ENCODE data around the gene CORO2A. TPM values are rescaled to one million over a fixed set of nuclear protein-coding genes. Genes with fewer than 3 reads are reported as not detected.

The CORO2A gene
- total RNA-seq, 2 donors from 2014 or later: 31.2 to 45.3 TPM

DNA sequence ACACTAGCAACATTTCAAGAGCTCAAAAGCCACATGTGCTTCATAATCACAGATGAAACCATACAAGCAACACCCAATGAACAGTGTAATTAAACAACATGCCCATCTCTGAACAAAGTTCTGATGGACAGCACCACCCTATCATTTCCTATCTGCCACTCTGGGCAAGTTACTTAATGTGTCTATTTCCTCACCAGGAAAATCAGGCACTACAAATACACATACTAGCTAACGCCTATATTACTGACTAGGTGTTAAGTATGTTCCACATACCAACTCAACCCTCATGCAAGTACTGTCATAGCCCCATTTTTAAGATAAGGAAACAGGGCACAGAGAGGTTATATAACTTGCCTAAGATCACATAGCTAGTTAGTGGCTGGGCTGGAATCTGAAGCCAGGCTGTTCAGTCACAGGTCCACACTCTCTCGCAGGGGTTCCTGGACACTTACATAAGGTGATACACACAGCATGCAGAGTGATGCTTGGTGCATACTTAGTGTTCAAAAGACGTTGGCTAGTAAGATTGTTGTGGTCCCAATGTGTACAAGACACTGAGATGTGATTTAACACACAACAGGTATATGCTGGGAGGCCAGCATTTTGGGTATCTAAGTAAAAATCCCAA, 24.2 kb downstream of the CORO2A start:
- Histone ChIP-seq H3K36me3 (no peaks in the 10 kb centered on the region), H3K27me3 (replicated peaks; ENCODE audit: insufficient read depth) (no peaks in the 10 kb centered on the region), H3K9me3 (no peaks in the 10 kb centered on the region), H3K4me1 (replicated peaks) (peaks cover 17% of the 10 kb centered on the region), H3K4me3 (no peak overlapping the region), H3K27ac (no peak overlapping the region)
- TF ChIP-seq POLR2AphosphoS5 (IDR thresholded peaks at IDR 0.05) (no peak), POLR2A (IDR thresholded peaks at IDR 0.05) (no peak)
- TF ChIP-seq, protein P1, sequence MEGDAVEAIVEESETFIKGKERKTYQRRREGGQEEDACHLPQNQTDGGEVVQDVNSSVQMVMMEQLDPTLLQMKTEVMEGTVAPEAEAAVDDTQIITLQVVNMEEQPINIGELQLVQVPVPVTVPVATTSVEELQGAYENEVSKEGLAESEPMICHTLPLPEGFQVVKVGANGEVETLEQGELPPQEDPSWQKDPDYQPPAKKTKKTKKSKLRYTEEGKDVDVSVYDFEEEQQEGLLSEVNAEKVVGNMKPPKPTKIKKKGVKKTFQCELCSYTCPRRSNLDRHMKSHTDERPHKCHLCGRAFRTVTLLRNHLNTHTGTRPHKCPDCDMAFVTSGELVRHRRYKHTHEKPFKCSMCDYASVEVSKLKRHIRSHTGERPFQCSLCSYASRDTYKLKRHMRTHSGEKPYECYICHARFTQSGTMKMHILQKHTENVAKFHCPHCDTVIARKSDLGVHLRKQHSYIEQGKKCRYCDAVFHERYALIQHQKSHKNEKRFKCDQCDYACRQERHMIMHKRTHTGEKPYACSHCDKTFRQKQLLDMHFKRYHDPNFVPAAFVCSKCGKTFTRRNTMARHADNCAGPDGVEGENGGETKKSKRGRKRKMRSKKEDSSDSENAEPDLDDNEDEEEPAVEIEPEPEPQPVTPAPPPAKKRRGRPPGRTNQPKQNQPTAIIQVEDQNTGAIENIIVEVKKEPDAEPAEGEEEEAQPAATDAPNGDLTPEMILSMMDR (IDR thresholded peaks at IDR 0.05): no peak
- DNase-seq (ENCODE audit: low spot score): no peak
- intact Hi-C loops (cut with DNase I): no loop called here
- 82% methylated on average over 3 of the region's 3 CpGs for WGBS

DNA sequence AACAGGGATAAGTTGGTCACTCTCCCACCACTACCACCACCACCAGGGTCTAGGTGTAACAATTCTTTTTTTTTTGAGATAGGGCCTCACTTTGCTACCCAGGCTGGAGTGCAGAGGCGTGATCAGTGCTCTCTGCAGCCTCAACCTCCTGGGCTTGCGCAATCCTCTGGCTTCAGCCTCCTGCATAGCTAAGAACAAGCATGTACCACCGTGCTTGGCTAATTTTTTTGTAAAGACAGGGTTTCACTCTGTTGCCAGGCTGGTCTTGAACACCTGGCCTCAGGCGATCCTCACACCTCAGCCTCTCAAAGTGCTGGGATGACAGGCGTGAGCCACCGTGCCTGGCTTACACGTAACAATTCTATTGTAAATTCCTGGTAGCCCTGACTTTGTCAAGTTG, 27.5 kb downstream of the CORO2A start:
- H3K4me1 ChIP-seq (replicated peaks): peaks cover 9% of the 10 kb centered on the region
- H3K9me3 ChIP-seq: no peaks in the 10 kb centered on the region
- no peaks in the 10 kb centered on the region for H3K36me3 ChIP-seq
- H3K27ac ChIP-seq: peak overlapping the region in 1 of 2 donors; percentile 1
- WGBS: 78% methylated on average over 7 of the region's 7 CpGs
- intact Hi-C loops (cut with DNase I): no loop called here
- no peak for DNase-seq (ENCODE audit: low spot score)
- TF ChIP-seq POLR2A (IDR thresholded peaks at IDR 0.05): no peak
- TF ChIP-seq, protein P1 (IDR thresholded peaks at IDR 0.05): no peak
- H3K27me3 ChIP-seq (replicated peaks; ENCODE audit: insufficient read depth): no peaks in the 10 kb centered on the region
- H3K4me3 ChIP-seq: no peak overlapping the region

DNA sequence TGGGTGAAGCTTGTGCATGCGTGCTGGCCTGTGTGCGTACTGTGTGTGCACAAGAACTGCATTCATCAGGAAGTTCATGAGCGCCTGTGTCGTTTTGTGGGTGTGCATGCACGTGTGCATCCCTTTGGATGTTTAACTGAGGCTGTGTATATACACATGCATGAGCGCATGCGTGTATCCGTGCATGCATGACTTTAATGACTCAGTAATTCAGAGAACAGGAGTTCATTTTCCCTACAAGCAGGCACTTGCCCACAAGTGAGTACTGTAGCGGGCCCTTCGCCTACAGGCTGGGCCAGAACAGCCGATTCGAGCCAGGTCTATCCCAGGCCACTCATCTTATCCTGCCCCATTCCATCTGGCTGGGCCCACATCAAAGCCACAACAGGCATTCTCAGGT, 29.8 kb downstream of the CORO2A start:
- no peaks in the 10 kb centered on the region for H3K9me3 ChIP-seq
- no peaks in the 10 kb centered on the region for H3K27me3 ChIP-seq (replicated peaks; ENCODE audit: insufficient read depth)
- no peaks in the 10 kb centered on the region for H3K36me3 ChIP-seq
- TF ChIP-seq POLR2A (IDR thresholded peaks at IDR 0.05) (no peak), POLR2AphosphoS5 (IDR thresholded peaks at IDR 0.05) (peak; percentile 64)
- intact Hi-C loops (cut with DNase I): no loop called here
- no peak overlapping the region for H3K4me3 ChIP-seq
- no peak overlapping the region for H3K27ac ChIP-seq
- 39% methylated on average over 12 of the region's 12 CpGs for WGBS
- H3K4me1 ChIP-seq (replicated peaks): peaks cover 11% of the 10 kb centered on the region
- DNase-seq (ENCODE audit: low spot score): peak; percentile 69

DNA sequence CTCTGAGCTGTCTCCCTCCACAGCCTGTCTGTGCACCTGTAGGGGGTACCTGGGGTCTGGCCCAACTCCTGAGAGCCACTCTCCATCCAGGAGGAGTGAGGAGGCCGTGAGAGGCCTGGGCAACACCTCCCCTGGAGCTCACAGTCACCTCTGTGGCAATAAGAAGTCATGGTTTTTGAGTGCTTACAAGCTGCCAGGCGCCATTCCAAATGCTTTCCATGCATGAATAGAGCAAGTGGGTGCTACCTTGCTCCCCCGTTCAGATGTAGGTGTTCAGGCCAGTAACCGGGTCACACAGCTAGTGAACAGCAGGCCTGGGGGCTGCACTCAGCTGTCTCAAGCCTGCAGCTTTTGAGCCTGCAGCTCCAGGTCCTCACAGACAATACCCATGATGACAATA, 30.6 kb downstream of the CORO2A start:
- Histone ChIP-seq H3K27ac (no peak overlapping the region), H3K4me1 (replicated peaks) (peaks cover 11% of the 10 kb centered on the region), H3K9me3 (no peaks in the 10 kb centered on the region), H3K36me3 (no peaks in the 10 kb centered on the region), H3K4me3 (no peak overlapping the region), H3K27me3 (replicated peaks; ENCODE audit: insufficient read depth) (no peaks in the 10 kb centered on the region)
- intact Hi-C loops (cut with DNase I): no loop called here
- WGBS: 66% methylated on average over 4 of the region's 4 CpGs
- TF ChIP-seq, protein P1 (IDR thresholded peaks at IDR 0.05): no peak
- TF ChIP-seq POLR2AphosphoS5 (IDR thresholded peaks at IDR 0.05): no peak
- TF ChIP-seq POLR2A (IDR thresholded peaks at IDR 0.05): no peak
- no peak for DNase-seq (ENCODE audit: low spot score)

DNA sequence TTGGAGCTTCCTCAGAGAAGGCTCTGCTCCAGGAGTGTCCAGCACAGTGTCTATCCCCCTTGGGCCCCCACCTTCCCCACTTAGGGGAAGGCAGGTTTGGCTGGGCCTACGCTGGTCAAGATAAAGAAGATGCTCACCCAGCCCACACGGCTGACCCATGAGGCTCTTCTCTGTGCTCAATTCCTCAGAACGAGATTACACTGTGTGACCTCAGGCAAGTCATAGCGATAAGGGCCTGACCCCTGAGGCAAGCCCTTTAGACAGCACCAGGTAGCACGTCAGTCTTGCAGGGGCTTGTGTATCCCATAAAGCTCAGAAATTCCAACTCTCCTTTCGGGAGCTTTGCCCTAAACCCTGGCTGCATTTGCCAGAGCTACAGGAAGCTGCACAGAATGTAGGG, 32.6 kb downstream of the CORO2A start:
- intact Hi-C loops (cut with DNase I): no loop called here

More for the DNA sequence above, 32.6 kb downstream of the CORO2A start:
- WGBS: 76% methylated on average over 6 of the region's 6 CpGs
- peaks cover 11% of the 10 kb centered on the region for H3K4me1 ChIP-seq (replicated peaks)
- TF ChIP-seq, protein P1 (IDR thresholded peaks at IDR 0.05): no peak
- TF ChIP-seq POLR2AphosphoS5 (IDR thresholded peaks at IDR 0.05) (no peak), POLR2A (IDR thresholded peaks at IDR 0.05) (no peak)
- peak overlapping the region; percentile 72 to 73 for H3K27ac ChIP-seq
- DNase-seq (ENCODE audit: low spot score): no peak
- H3K27me3 ChIP-seq (replicated peaks; ENCODE audit: insufficient read depth): no peaks in the 10 kb centered on the region
- no peaks in the 10 kb centered on the region for H3K9me3 ChIP-seq
- no peak overlapping the region for H3K4me3 ChIP-seq
- no peaks in the 10 kb centered on the region for H3K36me3 ChIP-seq

Data from prostate gland (tissue), 2 donors.